Liver (tissue), 9 donors: Measurements from ENCODE around the gene THADA. TPM values are rescaled to one million over a fixed set of nuclear protein-coding genes. Genes with fewer than 3 reads are reported as not detected.

Source experiments
- DNase-seq: peaks from one replicate; pipeline ENCODE4 v3.0.0-alpha.2; 2017; ENCODE audit warnings: low spot score
- H3K27ac ChIP-seq, 2 donors: one replicate each; pipeline ENCODE4 v1.7.0; 2013; ENCODE audit warnings: inconsistent platforms in 2 of 2, low read length in 2 of 2, control low read depth in 1 of 2, low read depth in 1 of 2, mild to moderate bottlenecking in 1 of 2
- H3K27me3 ChIP-seq, 4 donors: one replicate each; pipeline versions ENCODE4 v1.6.1 to v1.7.0; 2013; ENCODE audit warnings: low read length in 3 of 4, inconsistent platforms in 1 of 4, mild to moderate bottlenecking in 1 of 4, moderate library complexity in 1 of 4; ENCODE audit not compliant: control insufficient read depth in 4 of 4, insufficient read depth in 4 of 4
- H3K36me3 ChIP-seq, 4 donors: one replicate each; pipeline versions ENCODE4 v1.6.1 to v1.7.0; 2013; ENCODE audit warnings: low read length in 3 of 4, mild to moderate bottlenecking in 3 of 4, low read depth in 1 of 4, moderate library complexity in 1 of 4; ENCODE audit not compliant: control insufficient read depth in 4 of 4, insufficient read depth in 3 of 4
- H3K4me1 ChIP-seq, 4 donors: one replicate each; pipeline versions ENCODE4 v1.6.1 to v1.7.0; 2013; ENCODE audit warnings: low read length in 3 of 4, mild to moderate bottlenecking in 3 of 4, moderate library complexity in 1 of 4; ENCODE audit not compliant: control insufficient read depth in 4 of 4, insufficient read depth in 4 of 4
- H3K4me3 ChIP-seq, 3 donors: one replicate each; pipeline versions ENCODE4 v1.6.1 to v1.7.0; 2013; ENCODE audit warnings: low read length in 3 of 3, control low read depth in 1 of 3, low read depth in 1 of 3, mild to moderate bottlenecking in 1 of 3
- H3K9ac ChIP-seq, 2 donors: one replicate each; pipeline ENCODE4 v1.7.0; 2013; ENCODE audit warnings: low read length in 2 of 2, mild to moderate bottlenecking in 2 of 2, moderate library complexity in 2 of 2, control low read depth in 1 of 2, low read depth in 1 of 2
- H3K9me3 ChIP-seq, 4 donors: one replicate each; pipeline versions ENCODE4 v1.6.1 to v1.7.0; 2013; ENCODE audit warnings: low read length in 3 of 4; ENCODE audit not compliant: control insufficient read depth in 4 of 4
- EGR1 ChIP-seq, 2 donors: IDR thresholded peaks; 2 replicates each; pipeline ENCODE4 v1.6.1; 2016 to 2018; ENCODE audit warnings: antibody characterized with exemption in 2 of 2, low read depth in 2 of 2
- FOXA1 ChIP-seq: IDR thresholded peaks from 2 replicates; pipeline ENCODE4 v1.6.1; 2016; ENCODE audit warnings: antibody characterized with exemption
- FOXA2 ChIP-seq: IDR thresholded peaks from 2 replicates; pipeline ENCODE4 v1.6.1; 2016; ENCODE audit warnings: antibody characterized with exemption
- GABPA ChIP-seq, 2 donors: IDR thresholded peaks in 1 of 2; conservative IDR thresholded peaks in 1 of 2; 2 replicates each; pipeline ENCODE4 v1.6.1; 2016; ENCODE audit warnings: antibody characterized with exemption in 2 of 2, mild to moderate bottlenecking in 1 of 2, moderate library complexity in 1 of 2
- HNF4A ChIP-seq, 2 donors: conservative IDR thresholded peaks; 2 replicates each; pipeline ENCODE4 v1.6.1; 2016; ENCODE audit warnings: antibody characterized with exemption in 2 of 2, mild to moderate bottlenecking in 2 of 2
- HNF4G ChIP-seq: IDR thresholded peaks from 2 replicates; pipeline ENCODE4 v1.6.1; 2016; ENCODE audit warnings: antibody characterized with exemption
- JUND ChIP-seq, 2 donors: IDR thresholded peaks; 2 replicates each; pipeline ENCODE4 v1.6.1; 2016; ENCODE audit warnings: antibody characterized with exemption in 2 of 2
- MAX ChIP-seq: IDR thresholded peaks from 2 replicates; pipeline ENCODE4 v1.6.1; 2016; ENCODE audit warnings: antibody characterized with exemption
- NR2F2 ChIP-seq: IDR thresholded peaks from 2 replicates; pipeline ENCODE4 v1.6.1; 2016; ENCODE audit warnings: antibody characterized with exemption
- RAD21 ChIP-seq, 2 donors: IDR thresholded peaks; 2 replicates each; pipeline ENCODE4 v1.6.1; 2016; ENCODE audit warnings: antibody characterized with exemption in 2 of 2, mild to moderate bottlenecking in 2 of 2
- RXRA ChIP-seq, 2 donors: IDR thresholded peaks; 2 replicates each; pipeline ENCODE4 v1.6.1; 2017 to 2018; ENCODE audit warnings: antibody characterized with exemption in 2 of 2, mild to moderate bottlenecking in 1 of 2
- SP1 ChIP-seq: IDR thresholded peaks from 2 replicates; pipeline ENCODE4 v1.6.1; 2018; ENCODE audit warnings: antibody characterized with exemption, mild to moderate bottlenecking
- TAF1 ChIP-seq: conservative IDR thresholded peaks from 2 replicates; pipeline ENCODE4 v1.6.1; 2016; ENCODE audit warnings: antibody characterized with exemption, mild to moderate bottlenecking
- YY1 ChIP-seq: IDR thresholded peaks from 2 replicates; pipeline ENCODE4 v1.6.1; 2016; ENCODE audit warnings: antibody characterized with exemption, mild to moderate bottlenecking
- WGBS: extraction: QIAGEN DNeasy Blood & Tissue Kit; methylation state at CpG from one replicate; pipeline ENCODE4 v1.1.7; 2013; 5-methylcytosine and 5-hydroxymethylcytosine counted together
- polyA plus RNA-seq, 2 donors: library from polyadenylated mRNA; stranded (reverse) in 1 of 2; unstranded in 1 of 2; fragments of 200-250 nt in 1 of 2; fragments of >200 nt in 1 of 2; fragmentation: Nextera tagmentation in 1 of 2; extraction: Ambion mirVana in 1 of 2; gene quantifications; one replicate each; pipeline versions ENCODE4 v1.2.1 to v1.2.3, GENCODE V29; 2013 to 2015
- total RNA-seq, 2 donors: library from RNA; depleted of rRNA; stranded (reverse); fragments of >200 nt; gene quantifications; one replicate each; pipeline ENCODE4 v1.2.3, GENCODE V29; 2014
- TF ChIP-seq, protein P1 (sequence below): fragments of 150-350 bp; IDR thresholded peaks from 2 replicates; pipeline ENCODE4 v1.5.1; 2017; ENCODE audit warnings: improper control_type of control experiment, low read depth, low read length; ENCODE audit not compliant: missing input control
- TF ChIP-seq, protein P2 (sequence below): IDR thresholded peaks from 2 replicates; pipeline ENCODE4 v1.6.1; 2016; ENCODE audit warnings: antibody characterized with exemption
- TF ChIP-seq, protein P3 (sequence below): IDR thresholded peaks from 2 replicates; pipeline ENCODE4 v1.6.1; 2016; ENCODE audit warnings: antibody characterized with exemption, mild to moderate bottlenecking
- donor health status: healthy.
- donor health status: healthy.
- donor health status: healthy.
- donor health status: healthy.
- donor health status: healthy.

Gene THADA
- total and polyA plus RNA-seq, 4 donors: 12.0 to 37.2 (median 22.3) TPM

DNA sequence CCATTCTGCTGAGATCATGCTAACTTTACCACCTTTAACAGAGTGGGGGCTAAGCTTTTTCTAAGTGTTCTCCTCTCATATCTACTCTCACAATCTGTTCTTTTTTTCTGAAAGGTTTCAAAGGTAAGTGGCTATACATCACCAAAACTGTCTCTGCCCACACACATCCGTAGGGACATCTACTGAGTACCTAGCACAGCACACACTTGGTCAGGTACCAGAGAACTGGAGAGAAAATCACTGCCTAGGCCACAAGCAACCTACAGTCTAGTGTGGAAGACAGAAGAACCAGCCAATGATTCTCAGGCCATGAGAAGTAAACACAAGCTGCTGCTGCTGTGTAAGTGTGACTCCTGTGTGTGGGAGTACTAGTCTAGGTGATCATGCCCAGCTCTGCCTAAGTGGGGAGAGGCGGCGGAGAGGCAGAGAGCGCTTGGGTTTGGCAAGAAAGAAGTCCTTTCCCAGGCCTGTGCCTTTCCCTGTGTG lies 193.3 kb downstream of the THADA start:
- no peak for TF ChIP-seq TAF1
- TF ChIP-seq RXRA (IDR thresholded peaks at IDR 0.05): no peak
- TF ChIP-seq, protein P1, sequence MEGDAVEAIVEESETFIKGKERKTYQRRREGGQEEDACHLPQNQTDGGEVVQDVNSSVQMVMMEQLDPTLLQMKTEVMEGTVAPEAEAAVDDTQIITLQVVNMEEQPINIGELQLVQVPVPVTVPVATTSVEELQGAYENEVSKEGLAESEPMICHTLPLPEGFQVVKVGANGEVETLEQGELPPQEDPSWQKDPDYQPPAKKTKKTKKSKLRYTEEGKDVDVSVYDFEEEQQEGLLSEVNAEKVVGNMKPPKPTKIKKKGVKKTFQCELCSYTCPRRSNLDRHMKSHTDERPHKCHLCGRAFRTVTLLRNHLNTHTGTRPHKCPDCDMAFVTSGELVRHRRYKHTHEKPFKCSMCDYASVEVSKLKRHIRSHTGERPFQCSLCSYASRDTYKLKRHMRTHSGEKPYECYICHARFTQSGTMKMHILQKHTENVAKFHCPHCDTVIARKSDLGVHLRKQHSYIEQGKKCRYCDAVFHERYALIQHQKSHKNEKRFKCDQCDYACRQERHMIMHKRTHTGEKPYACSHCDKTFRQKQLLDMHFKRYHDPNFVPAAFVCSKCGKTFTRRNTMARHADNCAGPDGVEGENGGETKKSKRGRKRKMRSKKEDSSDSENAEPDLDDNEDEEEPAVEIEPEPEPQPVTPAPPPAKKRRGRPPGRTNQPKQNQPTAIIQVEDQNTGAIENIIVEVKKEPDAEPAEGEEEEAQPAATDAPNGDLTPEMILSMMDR: no peak
- TF ChIP-seq YY1: no peak
- no peak for TF ChIP-seq MAX
- TF ChIP-seq HNF4G: no peak
- no peak for TF ChIP-seq JUND (IDR thresholded peaks at IDR 0.05)
- TF ChIP-seq, protein P2, sequence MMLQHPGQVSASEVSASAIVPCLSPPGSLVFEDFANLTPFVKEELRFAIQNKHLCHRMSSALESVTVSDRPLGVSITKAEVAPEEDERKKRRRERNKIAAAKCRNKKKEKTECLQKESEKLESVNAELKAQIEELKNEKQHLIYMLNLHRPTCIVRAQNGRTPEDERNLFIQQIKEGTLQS: no peak
- no peak for TF ChIP-seq FOXA2
- no peak for TF ChIP-seq FOXA1
- 96% methylated on average over 4 of the region's 4 CpGs for WGBS
- Histone ChIP-seq H3K27me3 (no peaks in the 10 kb centered on the region), H3K4me1 (peaks cover 0 to 3% (median 1%) of the 10 kb centered on the region in 4 donors), H3K9me3 (no peaks in the 10 kb centered on the region), H3K9ac (no peak overlapping the region), H3K36me3 (no peaks in the 10 kb centered on the region), H3K4me3 (no peak overlapping the region), H3K27ac (no peak overlapping the region)
- no peak for DNase-seq

DNA sequence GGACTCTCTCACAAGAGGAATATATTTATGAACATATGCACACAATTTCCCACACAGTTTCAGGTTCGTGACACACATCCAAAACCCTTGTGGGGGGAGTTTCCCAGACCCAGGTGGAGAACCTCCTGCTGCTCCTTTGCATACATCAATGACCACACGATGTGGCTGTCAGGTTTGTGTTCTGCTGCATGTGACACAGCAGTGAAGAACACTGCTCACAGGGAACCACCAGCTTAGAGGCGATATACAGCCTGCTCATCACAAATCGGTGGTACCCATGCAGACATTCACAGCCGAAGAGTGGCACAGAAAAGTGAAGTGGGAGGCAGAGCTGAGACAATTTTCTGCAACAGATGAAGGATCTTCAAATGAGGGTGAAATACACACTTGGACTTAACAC lies 193.8 kb downstream of the THADA start:
- no peak overlapping the region for H3K4me3 ChIP-seq
- no peak for DNase-seq
- TF ChIP-seq SP1: no peak
- no peak for TF ChIP-seq RAD21 (IDR thresholded peaks at IDR 0.05)
- TF ChIP-seq, protein P1: no peak
- TF ChIP-seq GABPA (IDR thresholded peaks at IDR 0.05 in 1 of 2, conservative IDR thresholded peaks at IDR 0.05 in 1 of 2): no peak
- TF ChIP-seq, protein P2: no peak
- TF ChIP-seq EGR1 (IDR thresholded peaks at IDR 0.05; ENCODE audit: low read depth in 2 of 2): no peak
- no peak for TF ChIP-seq HNF4A (conservative IDR thresholded peaks at IDR 0.05)
- no peak for TF ChIP-seq NR2F2
- TF ChIP-seq, protein P3, sequence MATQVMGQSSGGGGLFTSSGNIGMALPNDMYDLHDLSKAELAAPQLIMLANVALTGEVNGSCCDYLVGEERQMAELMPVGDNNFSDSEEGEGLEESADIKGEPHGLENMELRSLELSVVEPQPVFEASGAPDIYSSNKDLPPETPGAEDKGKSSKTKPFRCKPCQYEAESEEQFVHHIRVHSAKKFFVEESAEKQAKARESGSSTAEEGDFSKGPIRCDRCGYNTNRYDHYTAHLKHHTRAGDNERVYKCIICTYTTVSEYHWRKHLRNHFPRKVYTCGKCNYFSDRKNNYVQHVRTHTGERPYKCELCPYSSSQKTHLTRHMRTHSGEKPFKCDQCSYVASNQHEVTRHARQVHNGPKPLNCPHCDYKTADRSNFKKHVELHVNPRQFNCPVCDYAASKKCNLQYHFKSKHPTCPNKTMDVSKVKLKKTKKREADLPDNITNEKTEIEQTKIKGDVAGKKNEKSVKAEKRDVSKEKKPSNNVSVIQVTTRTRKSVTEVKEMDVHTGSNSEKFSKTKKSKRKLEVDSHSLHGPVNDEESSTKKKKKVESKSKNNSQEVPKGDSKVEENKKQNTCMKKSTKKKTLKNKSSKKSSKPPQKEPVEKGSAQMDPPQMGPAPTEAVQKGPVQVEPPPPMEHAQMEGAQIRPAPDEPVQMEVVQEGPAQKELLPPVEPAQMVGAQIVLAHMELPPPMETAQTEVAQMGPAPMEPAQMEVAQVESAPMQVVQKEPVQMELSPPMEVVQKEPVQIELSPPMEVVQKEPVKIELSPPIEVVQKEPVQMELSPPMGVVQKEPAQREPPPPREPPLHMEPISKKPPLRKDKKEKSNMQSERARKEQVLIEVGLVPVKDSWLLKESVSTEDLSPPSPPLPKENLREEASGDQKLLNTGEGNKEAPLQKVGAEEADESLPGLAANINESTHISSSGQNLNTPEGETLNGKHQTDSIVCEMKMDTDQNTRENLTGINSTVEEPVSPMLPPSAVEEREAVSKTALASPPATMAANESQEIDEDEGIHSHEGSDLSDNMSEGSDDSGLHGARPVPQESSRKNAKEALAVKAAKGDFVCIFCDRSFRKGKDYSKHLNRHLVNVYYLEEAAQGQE: no peak
- no peak for TF ChIP-seq MAX
- TF ChIP-seq FOXA2: no peak
- 88% methylated on average over 5 of the region's 5 CpGs for WGBS
- H3K27me3 ChIP-seq: no peaks in the 10 kb centered on the region
- no peak overlapping the region for H3K9ac ChIP-seq
- no peak overlapping the region for H3K27ac ChIP-seq
- H3K4me1 ChIP-seq: peaks cover 0 to 3% (median 1%) of the 10 kb centered on the region in 4 donors
- H3K9me3 ChIP-seq: no peaks in the 10 kb centered on the region
- H3K36me3 ChIP-seq: no peaks in the 10 kb centered on the region
